Measurements from ENCODE around the gene FAIM2. TPM values are rescaled to one million over a fixed set of nuclear protein-coding genes. Genes with fewer than 3 reads are reported as not detected.
A peak's percentile ranks its signal among the peaks of the same experiment; 100 is the strongest.

FAIM2 gene
- total and polyA plus RNA-seq, 2 experiments from 2014 or later = 0.86 to 4.6 TPM

DNA sequence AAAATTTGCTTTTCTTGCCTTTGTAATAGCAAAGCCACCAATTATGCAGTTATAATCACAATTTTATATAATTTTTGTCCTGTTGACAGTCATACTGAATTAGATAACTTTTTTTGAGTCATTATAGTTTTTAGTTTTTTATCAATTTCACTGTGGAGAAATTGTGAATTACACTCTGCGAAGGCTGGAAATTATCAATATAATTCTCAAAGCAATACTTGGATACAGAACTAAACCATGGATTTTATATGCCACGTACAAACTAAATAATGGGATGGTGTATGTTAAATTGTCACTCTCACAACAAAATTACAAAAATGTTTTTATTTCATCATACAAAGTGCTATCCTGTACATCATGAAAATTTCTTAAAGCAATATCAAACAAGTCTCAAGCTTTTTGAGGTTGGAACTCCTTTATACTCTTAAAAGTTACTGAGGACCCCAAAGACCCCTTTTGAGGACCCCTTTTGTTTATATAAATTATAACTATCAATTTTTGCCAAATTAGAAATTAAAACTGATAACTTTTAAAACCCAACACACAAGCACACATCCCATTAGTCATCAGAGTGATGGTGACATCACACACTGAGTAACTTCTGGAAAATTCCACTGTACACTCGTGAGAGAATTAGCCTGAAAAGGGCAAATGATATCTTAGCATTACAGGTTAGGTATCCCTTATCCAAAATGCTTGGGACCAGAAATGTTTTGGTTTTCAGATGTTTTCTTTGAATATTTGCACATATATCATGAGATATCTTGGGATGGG lies 27.0 kb upstream of the FAIM2 start:
- in situ Hi-C loops (cut with MboI) = no loop called here
- no peak overlapping the region for H3K4me3 ChIP-seq
- H2AFZ ChIP-seq = no peak overlapping the region
- 0 out of 2 replicates have a peak overlapping the region, but pooled peaks have one; percentile 8 for H3K27ac ChIP-seq
- no peaks in the 10 kb centered on the region for H3K9me3 ChIP-seq (ENCODE audit: low read depth)
- H3K79me2 ChIP-seq (ENCODE audit: insufficient read depth) = no peaks in the 10 kb centered on the region
- no peaks in the 10 kb centered on the region for H4K20me1 ChIP-seq (ENCODE audit: insufficient read depth)
- H3K9ac ChIP-seq = 0 out of 2 replicates have a peak overlapping the region, but pooled peaks have one; percentile 4
- TF ChIP-seq EZH2phosphoT487 (IDR thresholded peaks at IDR 0.05; ENCODE audit: insufficient read depth, low read depth) = no peak
- no peak for TF ChIP-seq EZH2 (IDR thresholded peaks at IDR 0.05; ENCODE audit: insufficient read depth, poor library complexity, severe bottlenecking)
- H3K9me2 ChIP-seq (ENCODE audit: insufficient read depth) = no peaks in the 10 kb centered on the region
- no peaks in the 10 kb centered on the region for H3K36me3 ChIP-seq (ENCODE audit: low read depth)
- H3K4me1 ChIP-seq (ENCODE audit: insufficient read depth) = peaks cover 13% of the 10 kb centered on the region
- no peak overlapping the region for H3K4me2 ChIP-seq (ENCODE audit: unreplicated experiment)
- peak; percentile 91 for DNase-seq
- no peaks in the 10 kb centered on the region for H3K27me3 ChIP-seq (replicated peaks; ENCODE audit: insufficient read depth)
- 64 to 65% methylated on average over 3 of the region's 3 CpGs for WGBS, 2 experiments (ENCODE audit: low coverage in 1 of 2, low lambda C conversion rate in 2 of 2, missing lambda C conversion rate in 2 of 2)
- H3F3A ChIP-seq (ENCODE audit: insufficient read depth) = no peaks in the 10 kb centered on the region

GRCh38 chr12:49929581-49929980 lies 25.9 kb upstream of the FAIM2 start:
- WGBS, 2 experiments (ENCODE audit: low coverage in 1 of 2, low lambda C conversion rate in 2 of 2, missing lambda C conversion rate in 2 of 2) = 87 to 89% methylated on average over 7 of the region's 7 CpGs
- H3K27me3 ChIP-seq (replicated peaks; ENCODE audit: insufficient read depth) = no peaks in the 10 kb centered on the region

DNA sequence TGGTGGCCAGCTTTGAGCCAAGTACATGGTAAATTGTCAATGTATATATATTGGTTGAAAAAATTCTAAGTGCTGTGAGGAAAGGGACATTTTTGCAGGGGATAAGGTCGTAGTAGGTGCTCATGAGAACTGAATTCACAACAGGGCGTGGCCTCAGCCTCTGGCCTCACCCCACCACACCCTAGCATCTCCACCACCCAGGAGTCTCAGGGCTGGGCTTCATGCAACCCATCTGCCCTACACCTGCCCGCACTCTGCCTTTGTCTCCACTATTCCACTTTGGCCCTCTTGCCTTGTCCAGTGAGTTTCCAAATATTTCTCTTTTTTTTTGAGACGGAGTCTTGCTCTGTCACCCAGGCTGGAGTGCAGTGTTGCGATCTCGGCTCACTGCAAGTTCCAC lies 24.8 kb upstream of the FAIM2 start:
- no peak overlapping the region for H3K27ac ChIP-seq
- TF ChIP-seq EZH2 (IDR thresholded peaks at IDR 0.05; ENCODE audit: insufficient read depth, poor library complexity, severe bottlenecking) (no peak), EZH2phosphoT487 (IDR thresholded peaks at IDR 0.05; ENCODE audit: insufficient read depth, low read depth) (no peak)
- H3K4me1 ChIP-seq (ENCODE audit: insufficient read depth) = peaks cover 17% of the 10 kb centered on the region
- H3K4me2 ChIP-seq (ENCODE audit: unreplicated experiment) = no peak overlapping the region
- no peaks in the 10 kb centered on the region for H3K9me3 ChIP-seq (ENCODE audit: low read depth)
- H3K9me2 ChIP-seq (ENCODE audit: insufficient read depth) = no peaks in the 10 kb centered on the region
- H4K20me1 ChIP-seq (ENCODE audit: insufficient read depth) = no peaks in the 10 kb centered on the region
- no peaks in the 10 kb centered on the region for H3F3A ChIP-seq (ENCODE audit: insufficient read depth)
- in situ Hi-C loops (cut with MboI) = no loop called here
- no peak overlapping the region for H3K4me3 ChIP-seq
- no peak for DNase-seq
- 85 to 87% methylated on average over 6 of the region's 6 CpGs for WGBS, 2 experiments (ENCODE audit: low coverage in 1 of 2, low lambda C conversion rate in 2 of 2, missing lambda C conversion rate in 2 of 2)
- H3K79me2 ChIP-seq (ENCODE audit: insufficient read depth) = no peaks in the 10 kb centered on the region
- H3K36me3 ChIP-seq (ENCODE audit: low read depth) = no peaks in the 10 kb centered on the region
- H3K27me3 ChIP-seq (replicated peaks; ENCODE audit: insufficient read depth) = no peaks in the 10 kb centered on the region
- H2AFZ ChIP-seq = no peak overlapping the region
- no peak overlapping the region for H3K9ac ChIP-seq

More at GRCh38 chr12:49929581-49929980, 25.9 kb upstream of the FAIM2 start:
- Histone ChIP-seq H3K79me2 (ENCODE audit: insufficient read depth) (no peaks in the 10 kb centered on the region), H4K20me1 (ENCODE audit: insufficient read depth) (no peaks in the 10 kb centered on the region), H3K4me3 (no peak overlapping the region), H3K9ac (no peak overlapping the region), H3K36me3 (ENCODE audit: low read depth) (no peaks in the 10 kb centered on the region), H3F3A (ENCODE audit: insufficient read depth) (no peaks in the 10 kb centered on the region), H3K27ac (no peak overlapping the region), H3K4me2 (ENCODE audit: unreplicated experiment) (no peak overlapping the region), H3K9me2 (ENCODE audit: insufficient read depth) (no peaks in the 10 kb centered on the region), H2AFZ (no peak overlapping the region), H3K9me3 (ENCODE audit: low read depth) (no peaks in the 10 kb centered on the region), H3K4me1 (ENCODE audit: insufficient read depth) (peaks cover 13% of the 10 kb centered on the region)
- no peak for DNase-seq
- no peak for TF ChIP-seq EZH2phosphoT487 (IDR thresholded peaks at IDR 0.05; ENCODE audit: insufficient read depth, low read depth)
- TF ChIP-seq EZH2 (IDR thresholded peaks at IDR 0.05; ENCODE audit: insufficient read depth, poor library complexity, severe bottlenecking) = no peak
- in situ Hi-C loops (cut with MboI) = no loop called here

DNA sequence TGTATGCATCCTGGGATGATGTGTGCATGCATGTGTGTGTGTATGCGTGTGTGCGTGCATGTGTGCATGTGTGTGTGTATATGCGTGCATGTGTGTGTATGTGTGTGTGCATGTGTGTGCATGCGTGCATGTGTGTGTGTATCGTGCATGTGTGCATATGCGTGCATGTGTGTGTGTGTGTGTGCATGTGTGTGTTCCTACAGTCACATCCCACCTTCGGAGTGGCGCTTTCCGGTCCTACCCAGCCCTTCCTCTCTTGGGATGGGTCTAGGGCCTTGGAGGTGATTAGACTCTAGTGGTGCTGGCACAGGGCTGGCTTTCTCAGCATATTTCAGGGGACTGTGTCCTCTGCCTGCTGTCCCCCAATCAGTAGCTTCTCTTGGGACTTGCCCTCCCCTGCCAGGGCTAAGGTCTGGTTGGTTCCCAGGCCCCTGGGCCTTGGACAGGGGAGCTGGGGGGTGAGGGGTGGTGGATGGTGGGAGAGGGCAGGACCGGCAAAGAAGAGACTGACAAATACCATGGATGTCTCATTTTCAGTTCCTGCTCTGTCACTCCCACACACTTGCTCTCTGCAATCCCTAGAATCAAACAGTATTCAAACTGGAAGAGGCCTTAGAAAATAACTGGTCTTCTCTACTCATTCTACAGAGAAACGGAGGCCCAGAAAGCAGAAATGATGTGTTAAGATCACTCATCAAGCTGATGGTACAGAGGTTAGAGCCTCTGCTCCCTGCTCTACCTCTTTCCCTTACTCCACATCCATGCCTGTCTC lies 21.9 kb upstream of the FAIM2 start:
- DNase-seq = no peak
- Histone ChIP-seq H3K79me2 (ENCODE audit: insufficient read depth) (no peaks in the 10 kb centered on the region), H4K20me1 (ENCODE audit: insufficient read depth) (no peaks in the 10 kb centered on the region), H3K9me3 (ENCODE audit: low read depth) (no peaks in the 10 kb centered on the region), H3K4me1 (ENCODE audit: insufficient read depth) (peaks cover 11% of the 10 kb centered on the region), H3K27me3 (replicated peaks; ENCODE audit: insufficient read depth) (no peaks in the 10 kb centered on the region), H3K4me2 (ENCODE audit: unreplicated experiment) (no peak overlapping the region), H3K9me2 (ENCODE audit: insufficient read depth) (no peaks in the 10 kb centered on the region), H3K9ac (no peak overlapping the region), H2AFZ (no peak overlapping the region), H3K4me3 (no peak overlapping the region), H3F3A (ENCODE audit: insufficient read depth) (no peaks in the 10 kb centered on the region), H3K36me3 (ENCODE audit: low read depth) (no peaks in the 10 kb centered on the region), H3K27ac (no peak overlapping the region)
- in situ Hi-C loops (cut with MboI) = no loop called here
- WGBS, 2 experiments (ENCODE audit: low coverage in 1 of 2, low lambda C conversion rate in 2 of 2, missing lambda C conversion rate in 2 of 2) = 86 to 89% methylated on average over 11 of the region's 11 CpGs
- TF ChIP-seq EZH2 (IDR thresholded peaks at IDR 0.05; ENCODE audit: insufficient read depth, poor library complexity, severe bottlenecking) = no peak
- TF ChIP-seq EZH2phosphoT487 (IDR thresholded peaks at IDR 0.05; ENCODE audit: insufficient read depth, low read depth) = no peak

Measured in GM23248 (cell line).